ENCODE measurements around the gene SCAI.

Gene SCAI

GRCh38 chr9:125008599-125008998 is 134.7 kb downstream of the SCAI start:
- no peak for DNase-seq (ENCODE audit: low spot score)
- TF ChIP-seq CTCF (IDR thresholded peaks at IDR 0.05) = no peak
- H3K27ac ChIP-seq = no peak overlapping the region
- H3K4me3 ChIP-seq = no peak overlapping the region

GRCh38 chr9:125003332-125003731 is 140.0 kb downstream of the SCAI start:
- DNase-seq (ENCODE audit: low spot score) = no peak
- Histone ChIP-seq H3K27ac (no peak overlapping the region), H3K4me3 (no peak overlapping the region)
- TF ChIP-seq CTCF (IDR thresholded peaks at IDR 0.05) = no peak

GRCh38 chr9:124983698-124984097 is 159.6 kb downstream of the SCAI start:
- DNase-seq (ENCODE audit: low spot score) = no peak
- no peak for TF ChIP-seq CTCF (IDR thresholded peaks at IDR 0.05)
- no peak overlapping the region for H3K4me3 ChIP-seq
- H3K27ac ChIP-seq = no peak overlapping the region

GRCh38 chr9:124980431-124980830 is 162.9 kb downstream of the SCAI start:
- no peak overlapping the region for H3K4me3 ChIP-seq
- H3K27ac ChIP-seq = no peak overlapping the region
- TF ChIP-seq CTCF (IDR thresholded peaks at IDR 0.05) = no peak
- DNase-seq (ENCODE audit: low spot score) = no peak

- TF ChIP-seq CTCF (IDR thresholded peaks at IDR 0.05) = no peak
- DNase-seq (ENCODE audit: low spot score) = no peak
- H3K4me3 ChIP-seq = no peak overlapping the region
- no peak overlapping the region for H3K27ac ChIP-seq
Observed at GRCh38 chr9:124975131-124975530, 168.2 kb downstream of the SCAI start.

- no peak overlapping the region for H3K27ac ChIP-seq
- no peak for DNase-seq (ENCODE audit: low spot score)
- TF ChIP-seq CTCF (IDR thresholded peaks at IDR 0.05) = no peak
- H3K4me3 ChIP-seq = no peak overlapping the region
Observed at GRCh38 chr9:124973807-124974206, 169.5 kb downstream of the SCAI start.

- DNase-seq (ENCODE audit: low spot score) = no peak
- Histone ChIP-seq H3K27ac (no peak overlapping the region), H3K4me3 (no peak overlapping the region)
- no peak for TF ChIP-seq CTCF (IDR thresholded peaks at IDR 0.05)
Observed at GRCh38 chr9:124972241-124972770, 171.0 kb downstream of the SCAI start.

All from coronary artery (tissue), 2 donors.